Endothelial cell of umbilical vein (primary cell): ENCODE results near the gene RALA. TPM values are rescaled to one million over a fixed set of nuclear protein-coding genes. Genes with fewer than 3 reads are reported as not detected.

ENCODE experiments used
- BruUV-seq: library from RNA; stranded (reverse); fragments of 400-500 nt; replicated peaks from 2 replicates; lab custom pipeline; 2021; lab: Mats Ljungman, UMichigan
- CTCF ChIA-PET: fragments of 300-600, 350-600 bp; sonication (Branson Sonifier 250); formaldehyde crosslinking; loops from one replicate; lab custom pipeline; 2021; ENCODE audit warnings: antibody characterized with exemption, inconsistent platforms; lab: Charles Lee
- POLR2A ChIA-PET: fragments of 300-600, 350-600 bp; sonication (Branson Sonifier 250); formaldehyde crosslinking; loops from one replicate; lab custom pipeline; 2021; ENCODE audit warnings: antibody characterized with exemption, inconsistent platforms; lab: Charles Lee
- DNase-seq: peaks from one replicate; pipeline ENCODE4 v3.0.0-alpha.2; 2011; ENCODE audit warnings: low read depth, low spot score
- FAIRE-seq: peaks from 2 replicates; lab custom pipeline; 2011; peaks lifted over from hg19 to GRCh38; lab: Jason Lieb, UNC
- H2AFZ ChIP-seq: 2 replicates; pipeline ENCODE4 v1.6.0; 2012; ENCODE audit warnings: low read depth, low read length, control low read depth, inconsistent platforms
- H3K27ac ChIP-seq: 2 replicates; pipeline ENCODE4 v1.5.1; 2011; ENCODE audit warnings: low read depth, mild to moderate bottlenecking, control low read depth, low read length, moderate library complexity; ENCODE audit not compliant: insufficient read depth
- H3K27me3 ChIP-seq, 2 experiments: 2 replicates each; pipeline versions ENCODE4 v1.6.0 to v1.6.1; 2011; ENCODE audit warnings: low read length in 2 of 2, mixed read lengths in 1 of 2; ENCODE audit not compliant: control insufficient read depth in 2 of 2, insufficient read depth in 2 of 2
- H3K36me3 ChIP-seq, 2 experiments: 2 replicates in 1 of 2; 3 replicates in 1 of 2; pipeline ENCODE4 v1.5.1; 2011; ENCODE audit warnings: low read length in 2 of 2, mild to moderate bottlenecking in 1 of 2, moderate library complexity in 1 of 2; ENCODE audit not compliant: control insufficient read depth in 2 of 2, insufficient read depth in 2 of 2; ENCODE audit errors: extremely low read depth in 1 of 2
- H3K4me1 ChIP-seq: 3 replicates; pipeline ENCODE4 v1.5.1; 2011; ENCODE audit warnings: mild to moderate bottlenecking, low read length; ENCODE audit not compliant: control insufficient read depth, insufficient read depth; ENCODE audit errors: extremely low read depth
- H3K4me2 ChIP-seq: 2 replicates; pipeline ENCODE4 v1.6.1; 2011; ENCODE audit warnings: low read length, control low read depth, mixed read lengths; ENCODE audit not compliant: insufficient read depth
- H3K4me3 ChIP-seq, 3 experiments: fragments of 200-600 bp in 1 of 3; sonication (generic), shearing (Covaris generic) in 1 of 3; replicated peaks in 1 of 3; 2 replicates each; pipeline ENCODE4 v1.5.1; 2011 to 2016; ENCODE audit warnings: control low read depth in 3 of 3, low read length in 3 of 3, mild to moderate bottlenecking in 2 of 3, inconsistent platforms in 1 of 3, low read depth in 1 of 3, moderate library complexity in 1 of 3; ENCODE audit not compliant: insufficient read depth in 1 of 3
- H3K79me2 ChIP-seq: 2 replicates; pipeline ENCODE4 v1.6.0; 2012; ENCODE audit warnings: low read length, inconsistent platforms; ENCODE audit not compliant: control insufficient read depth, insufficient read depth
- H3K9ac ChIP-seq: replicated peaks from 2 replicates; pipeline ENCODE3; 2011; ENCODE audit warnings: low read length, control low read depth; ENCODE audit not compliant: insufficient read depth; ENCODE audit errors: extremely low read depth
- H3K9me1 ChIP-seq: replicated peaks from 3 replicates; pipeline ENCODE4 v1.6.0; 2011; ENCODE audit warnings: mild to moderate bottlenecking, low read length; ENCODE audit not compliant: control insufficient read depth, insufficient read depth; ENCODE audit errors: extremely low read depth
- H3K9me3 ChIP-seq: replicated peaks from 2 replicates; pipeline ENCODE4 v1.5.1; 2012; ENCODE audit warnings: low read length, inconsistent platforms; ENCODE audit not compliant: control insufficient read depth, insufficient read depth
- H4K20me1 ChIP-seq: replicated peaks from 2 replicates; pipeline ENCODE3; 2011; ENCODE audit warnings: mild to moderate bottlenecking, low read length; ENCODE audit not compliant: control insufficient read depth, insufficient read depth; ENCODE audit errors: extremely low read depth
- CTCF ChIP-seq, 2 donors: IDR thresholded peaks; 1 replicate in 1 of 2; 2 replicates in 1 of 2; pipeline ENCODE4 v1.5.1; 2011; ENCODE audit warnings: low read length in 2 of 2, mild to moderate bottlenecking in 2 of 2, moderate library complexity in 2 of 2, control low read depth in 1 of 2, inconsistent platforms in 1 of 2, low read depth in 1 of 2; ENCODE audit not compliant: insufficient read depth in 1 of 2; ENCODE audit errors: extremely low read depth in 1 of 2
- EZH2 ChIP-seq: IDR thresholded peaks from 2 replicates; pipeline ENCODE4 v1.6.1; 2012; ENCODE audit warnings: borderline replicate concordance, low read depth, mild to moderate bottlenecking, moderate library complexity, low read length, inconsistent platforms; ENCODE audit not compliant: severe bottlenecking
- FOS ChIP-seq: IDR thresholded peaks from 2 replicates; pipeline ENCODE4 v1.6.1; 2011; ENCODE audit warnings: mild to moderate bottlenecking, low read length, moderate library complexity, borderline replicate concordance; ENCODE audit not compliant: insufficient read depth
- GATA2 ChIP-seq: IDR thresholded peaks from 2 replicates; pipeline ENCODE4 v1.7.0; 2011; ENCODE audit warnings: low read depth, mild to moderate bottlenecking, moderate library complexity, mixed read lengths, low read length; ENCODE audit not compliant: insufficient read length, insufficient read depth
- JUN ChIP-seq: IDR thresholded peaks from 2 replicates; pipeline ENCODE4 v1.6.1; 2011; ENCODE audit warnings: borderline replicate concordance, low read depth; ENCODE audit not compliant: insufficient read length, insufficient read depth
- MAX ChIP-seq: IDR thresholded peaks from 2 replicates; pipeline ENCODE4 v1.6.1; 2011; ENCODE audit not compliant: insufficient read depth, insufficient read length
- MYC ChIP-seq: IDR thresholded peaks from one replicate; pipeline ENCODE4 v1.6.1; 2011; ENCODE audit warnings: mild to moderate bottlenecking, low read depth, low read length
- POLR2A ChIP-seq: IDR thresholded peaks from 2 replicates; pipeline ENCODE4 v1.6.1; 2012; ENCODE audit warnings: low read depth, mild to moderate bottlenecking, control low read depth, low read length
- POLR2AphosphoS5 ChIP-seq: IDR thresholded peaks from 2 replicates; pipeline ENCODE4 v1.6.1; 2012; ENCODE audit warnings: low read depth, mild to moderate bottlenecking, control low read depth, low read length, moderate library complexity; ENCODE audit not compliant: insufficient read depth
- dilution Hi-C: fragments of 300-500 bp; cut with MboI; formaldehyde crosslinking; loops from one replicate; pipeline ENCODE4 v1.15.0; 2019; ENCODE audit warnings: low sequenced_read_pairs; ENCODE audit not compliant: extremely low pct_ligation_motif_present
- intact Hi-C: fragments of 100-400 bp; cut with micrococcal nuclease; formaldehyde crosslinking; loops from one replicate; pipeline ENCODE4 v1.10.0; 2022
- polyA plus RNA-seq, 4 experiments: library from polyadenylated mRNA; depleted of rRNA in 3 of 4; stranded (reverse) in 3 of 4; unstranded in 1 of 4; fragments of >200 nt; gene quantifications; 2 replicates each; pipeline versions ENCODE4 v1.2.1 to v1.2.3, GENCODE V29; 2011 to 2012; ENCODE audit warnings: missing spikeins in 1 of 4
- total RNA-seq: library from RNA; stranded (reverse); gene quantifications from 2 replicates; pipeline ENCODE4 v1.2.3, GENCODE V29; 2021

The RALA gene
- total and polyA plus RNA-seq, 2 donors (not counting 3 experiments of a cell fraction or from before 2014, with no cell fraction given): 91.1 to 191 TPM

GRCh38 chr7:39712751-39713150 is 89.4 kb downstream of the RALA start:
- H3K27ac ChIP-seq: no peak overlapping the region
- TF ChIP-seq FOS: no peak
- no peak for TF ChIP-seq MAX
- no peak for TF ChIP-seq EZH2
- TF ChIP-seq JUN: no peak
- no peak for TF ChIP-seq POLR2AphosphoS5
- TF ChIP-seq GATA2: no peak
- TF ChIP-seq CTCF (IDR thresholded peaks at IDR 0.05; ENCODE audit: extremely low read depth in 1 of 2, insufficient read depth in 1 of 2, low read depth in 1 of 2, low read length in 2 of 2): no peak
- TF ChIP-seq MYC: no peak
- TF ChIP-seq POLR2A: no peak
- intact Hi-C loops: no loop called here
- dilution Hi-C loops: no loop called here
- H3K9me3 ChIP-seq: no peaks in the 10 kb centered on the region
- BruUV-seq: no TSS peak
- H3K9ac ChIP-seq: no peak overlapping the region
- DNase-seq (peak; percentile 79), FAIRE-seq (peak; percentile 18)
- peaks cover 8% of the 10 kb centered on the region for H3K4me1 ChIP-seq
- H2AFZ ChIP-seq: no peak overlapping the region
- H4K20me1 ChIP-seq: no peaks in the 10 kb centered on the region
- H3K79me2 ChIP-seq: no peaks in the 10 kb centered on the region
- H3K4me2 ChIP-seq: no peak overlapping the region
- H3K4me3 ChIP-seq: no peak overlapping the region
- CTCF ChIA-PET: interaction anchor here (1.3 kb wide), 1 partner anchor 132 kb away, joined by 6 read pairs; no protein-coding TSS in a partner anchor
- no peaks in the 10 kb centered on the region for H3K9me1 ChIP-seq
- POLR2A ChIA-PET: no interaction called here
- H3K36me3 ChIP-seq: peaks cover under 1 to 4% of the 10 kb centered on the region in 2 experiments
- no peaks in the 10 kb centered on the region for H3K27me3 ChIP-seq
